Spinal cord (tissue), 10 donors: ENCODE measurements around the gene RAB11FIP4. TPM values are rescaled to one million over a fixed set of nuclear protein-coding genes. Genes with fewer than 3 reads are reported as not detected.

Experiments
- DNase-seq, 6 donors: peaks; one replicate each; pipeline versions ENCODE4 v3.0.0 to v3.0.0-alpha.2; 2013 to 2015; ENCODE audit warnings: low spot score in 6 of 6, low read depth in 4 of 6
- H3K27ac ChIP-seq: one replicate; pipeline ENCODE4 v1.5.1; 2013; ENCODE audit warnings: low read depth, low read length, control low read depth
- H3K27me3 ChIP-seq: one replicate; pipeline ENCODE4 v1.6.1; 2013; ENCODE audit warnings: low read length; ENCODE audit not compliant: control insufficient read depth, insufficient read depth
- H3K36me3 ChIP-seq: one replicate; pipeline ENCODE4 v1.6.1; 2013; ENCODE audit warnings: low read length; ENCODE audit not compliant: control insufficient read depth, insufficient read depth
- H3K4me1 ChIP-seq: one replicate; pipeline ENCODE4 v1.6.1; 2013; ENCODE audit warnings: low read length; ENCODE audit not compliant: control insufficient read depth, insufficient read depth
- H3K4me3 ChIP-seq: one replicate; pipeline ENCODE4 v1.5.1; 2013; ENCODE audit warnings: low read depth, low read length, control low read depth
- H3K9me3 ChIP-seq: one replicate; pipeline ENCODE4 v1.6.1; 2013; ENCODE audit warnings: low read length; ENCODE audit not compliant: control insufficient read depth, insufficient read depth
- WGBS: methylation state at CpG from one replicate; pipeline ENCODE4 v1.1.5; 2013; ENCODE audit warnings: missing lambda C conversion rate; ENCODE audit not compliant: insufficient coverage; 5-methylcytosine and 5-hydroxymethylcytosine counted together
- polyA plus RNA-seq, 2 donors: library from polyadenylated mRNA; unstranded; fragments of 120-200 nt; gene quantifications; one replicate each; pipeline ENCODE4 v1.2.1, GENCODE V29; 2013; ENCODE audit not compliant: insufficient read length in 2 of 2
- total RNA-seq, 2 donors: library from RNA; depleted of rRNA in 1 of 2; stranded (reverse); fragments of 120-200 nt in 1 of 2; fragments of >200 nt in 1 of 2; gene quantifications; one replicate each; pipeline versions ENCODE4 v1.2.3 to v1.2.4, GENCODE V29; 2013 to 2014
- donor health status: healthy.

The RAB11FIP4 gene
- total and polyA plus RNA-seq, 4 donors: 15.3 to 50.5 (median 40.1) TPM

- 19% methylated on average over 10 of the region's 10 CpGs for WGBS
- no peak overlapping the region for H3K27ac ChIP-seq
Observed at GRCh38 chr17:31533546-31534155, 142.2 kb downstream of the RAB11FIP4 start.

GRCh38 chr17:31534223-31534888 lies 142.9 kb downstream of the RAB11FIP4 start:
- DNase-seq: no peak
- Histone ChIP-seq H3K9me3 (no peaks in the 10 kb centered on the region), H3K27ac (no peak overlapping the region), H3K4me1 (peaks cover 19% of the 10 kb centered on the region), H3K27me3 (no peaks in the 10 kb centered on the region), H3K36me3 (peaks cover 46% of the 10 kb centered on the region), H3K4me3 (no peak overlapping the region)
- 59% methylated on average over 3 of the region's 10 CpGs for WGBS

More at GRCh38 chr17:31533546-31534155, 142.2 kb downstream of the RAB11FIP4 start:
- peak in 1 of 6 donors; percentile 20 for DNase-seq
- no peaks in the 10 kb centered on the region for H3K9me3 ChIP-seq
- peaks cover 19% of the 10 kb centered on the region for H3K4me1 ChIP-seq
- H3K27me3 ChIP-seq: no peaks in the 10 kb centered on the region
- peaks cover 52% of the 10 kb centered on the region for H3K36me3 ChIP-seq
- H3K4me3 ChIP-seq: no peak overlapping the region

DNA sequence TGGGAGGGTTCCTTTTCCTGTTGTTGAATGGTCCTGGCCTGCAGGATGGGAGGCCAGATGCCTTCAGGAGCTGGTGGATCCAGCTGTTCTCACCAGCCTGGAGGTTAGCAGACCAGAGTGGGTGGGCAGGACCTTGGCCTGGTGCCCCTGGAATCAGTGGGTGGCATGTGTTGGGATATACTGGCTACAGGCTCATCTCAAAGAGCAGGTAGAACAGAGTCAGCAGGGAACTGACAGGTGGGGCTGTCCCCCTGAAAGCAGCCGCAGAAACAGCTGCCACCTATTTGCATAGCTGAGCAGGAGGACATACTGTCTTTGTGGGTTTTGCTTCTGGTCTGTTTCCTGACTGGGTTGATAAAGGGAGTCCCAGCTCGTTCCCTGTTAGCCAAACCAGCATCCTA lies 144.1 kb downstream of the RAB11FIP4 start:
- H3K36me3 ChIP-seq: peaks cover 34% of the 10 kb centered on the region
- peaks cover 19% of the 10 kb centered on the region for H3K4me1 ChIP-seq
- no peak overlapping the region for H3K4me3 ChIP-seq
- no peak for DNase-seq
- H3K27ac ChIP-seq: no peak overlapping the region
- 43% methylated on average over 1 of the region's 2 CpGs for WGBS
- H3K9me3 ChIP-seq: no peaks in the 10 kb centered on the region
- no peaks in the 10 kb centered on the region for H3K27me3 ChIP-seq

- WGBS: 97% methylated on average over 4 of the region's 5 CpGs
- no peak overlapping the region for H3K27ac ChIP-seq
- peaks cover 19% of the 10 kb centered on the region for H3K4me1 ChIP-seq
- H3K36me3 ChIP-seq: peaks cover 25% of the 10 kb centered on the region
- no peaks in the 10 kb centered on the region for H3K27me3 ChIP-seq
- no peak overlapping the region for H3K4me3 ChIP-seq
- DNase-seq: no peak
- H3K9me3 ChIP-seq: no peaks in the 10 kb centered on the region
Observed at GRCh38 chr17:31536451-31536850, 145.0 kb downstream of the RAB11FIP4 start.

- H3K4me3 ChIP-seq: no peak overlapping the region
- peaks cover 17% of the 10 kb centered on the region for H3K36me3 ChIP-seq
- peak in 1 of 6 donors; percentile 39 for DNase-seq
- no peak overlapping the region for H3K27ac ChIP-seq
- H3K9me3 ChIP-seq: no peaks in the 10 kb centered on the region
- 61% methylated on average over 9 of the region's 9 CpGs for WGBS
- H3K4me1 ChIP-seq: peaks cover 19% of the 10 kb centered on the region
- H3K27me3 ChIP-seq: no peaks in the 10 kb centered on the region
Observed at GRCh38 chr17:31537565-31538011, 146.1 kb downstream of the RAB11FIP4 start.

DNA sequence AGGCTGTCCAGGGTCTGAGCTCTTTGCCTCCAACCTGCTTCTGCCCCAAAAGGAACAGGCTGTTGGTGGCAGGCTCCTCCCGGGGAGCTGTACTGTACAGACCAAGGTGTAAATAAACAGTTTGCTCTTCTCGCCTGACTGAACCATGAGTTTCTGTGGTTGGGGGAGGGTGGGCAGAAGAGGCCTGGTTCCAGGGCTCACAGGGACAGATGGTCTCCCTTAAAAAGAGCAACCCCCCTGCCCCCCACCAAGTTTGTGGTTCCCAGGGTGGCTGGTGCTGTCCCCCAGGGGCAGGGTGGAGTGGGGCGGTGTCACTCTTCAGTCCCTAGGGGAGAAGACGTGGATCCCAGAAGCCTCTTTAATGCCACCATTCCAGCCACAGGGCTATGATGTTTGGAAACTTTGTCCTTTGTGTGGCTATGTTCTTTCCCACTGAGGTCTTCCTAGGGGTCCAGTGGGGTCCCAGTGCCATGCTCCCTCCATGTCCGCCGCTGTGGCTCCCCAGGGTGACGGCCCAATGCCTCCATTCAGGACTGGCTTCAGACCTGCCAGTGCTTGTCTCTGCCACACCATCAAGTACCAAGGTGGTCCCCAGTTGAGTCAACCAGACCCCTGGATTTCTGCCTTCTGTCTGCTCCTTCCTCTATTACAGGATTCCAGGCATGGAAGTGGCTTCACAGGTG lies 146.7 kb downstream of the RAB11FIP4 start:
- no peak overlapping the region for H3K27ac ChIP-seq
- no peaks in the 10 kb centered on the region for H3K27me3 ChIP-seq
- WGBS: 97% methylated on average over 6 of the region's 7 CpGs
- no peak overlapping the region for H3K4me3 ChIP-seq
- H3K4me1 ChIP-seq: peaks cover 18% of the 10 kb centered on the region
- H3K36me3 ChIP-seq: peaks cover 17% of the 10 kb centered on the region
- DNase-seq: no peak
- H3K9me3 ChIP-seq: no peaks in the 10 kb centered on the region

GRCh38 chr17:31540602-31541307 lies 149.3 kb downstream of the RAB11FIP4 start:
- Histone ChIP-seq H3K4me3 (no peak overlapping the region), H3K4me1 (peaks cover 11% of the 10 kb centered on the region), H3K36me3 (peaks cover 12% of the 10 kb centered on the region), H3K27ac (no peak overlapping the region), H3K9me3 (no peaks in the 10 kb centered on the region), H3K27me3 (no peaks in the 10 kb centered on the region)
- WGBS: 98% methylated on average over 6 of the region's 9 CpGs
- no peak for DNase-seq

DNA sequence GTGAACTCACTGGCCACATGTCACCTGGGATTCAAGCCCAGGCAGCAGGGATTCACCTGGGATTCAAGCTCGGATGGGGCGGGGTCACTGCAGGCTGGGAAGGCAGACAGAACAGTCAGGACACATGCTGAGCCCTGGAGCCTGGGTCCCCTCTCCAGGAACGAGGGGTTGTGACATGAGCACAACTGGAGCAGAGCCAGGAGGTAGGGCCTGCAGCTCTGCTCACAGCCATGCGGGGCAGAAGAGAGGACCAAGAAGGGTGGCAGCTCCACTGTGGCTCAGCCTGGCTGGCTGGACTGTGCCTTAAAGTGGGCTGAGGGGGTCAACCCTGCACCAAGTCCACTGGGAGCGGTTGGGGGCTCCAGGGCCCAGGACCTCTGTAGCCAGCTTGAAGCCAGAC lies 150.1 kb downstream of the RAB11FIP4 start:
- no peak overlapping the region for H3K4me3 ChIP-seq
- WGBS: 70% methylated on average over 5 of the region's 5 CpGs
- peaks cover 11% of the 10 kb centered on the region for H3K36me3 ChIP-seq
- no peaks in the 10 kb centered on the region for H3K27me3 ChIP-seq
- DNase-seq: no peak
- no peak overlapping the region for H3K27ac ChIP-seq
- H3K4me1 ChIP-seq: peaks cover 11% of the 10 kb centered on the region
- H3K9me3 ChIP-seq: no peaks in the 10 kb centered on the region

- 24% methylated on average over 2 of the region's 3 CpGs for WGBS
- DNase-seq: no peak
- Histone ChIP-seq H3K4me3 (no peak overlapping the region), H3K27me3 (no peaks in the 10 kb centered on the region), H3K9me3 (no peaks in the 10 kb centered on the region), H3K27ac (no peak overlapping the region), H3K36me3 (no peaks in the 10 kb centered on the region), H3K4me1 (peaks cover 6% of the 10 kb centered on the region)
Observed at GRCh38 chr17:31544186-31544585, 152.7 kb downstream of the RAB11FIP4 start.
